GM12878 (cell line): ENCODE measurements around the gene KCNQ1.

ENCODE experiments used
- BHLHE40 ChIP-seq, 2 experiments: fragments of 450-650 bp in 1 of 2; IDR thresholded peaks; 2 replicates each; pipeline ENCODE4 v1.6.1; 2011 to 2017; ENCODE audit warnings: low read depth in 2 of 2, borderline replicate concordance in 1 of 2, improper control_type of control experiment in 1 of 2, low read length in 1 of 2, mild to moderate bottlenecking in 1 of 2
- CREB1 ChIP-seq: IDR thresholded peaks from 2 replicates; pipeline ENCODE4 v1.6.1; 2012; ENCODE audit warnings: low read depth, mild to moderate bottlenecking, inconsistent platforms
- POLR2A ChIP-seq: IDR thresholded peaks from 2 replicates; pipeline ENCODE4 v1.6.1; 2011; ENCODE audit warnings: low read depth, mild to moderate bottlenecking, low read length
- RAD21 ChIP-seq: IDR thresholded peaks from 2 replicates; pipeline ENCODE4 v1.6.1; 2011; ENCODE audit warnings: mild to moderate bottlenecking, low read depth, low read length, moderate library complexity; ENCODE audit not compliant: insufficient read depth
- SMAD1 ChIP-seq: fragments of 450-650 bp; IDR thresholded peaks from 2 replicates; pipeline ENCODE4 v1.6.1; 2018; ENCODE audit warnings: mild to moderate bottlenecking, low read depth; ENCODE audit not compliant: partially characterized antibody
- TCF12 ChIP-seq: IDR thresholded peaks from 2 replicates; pipeline ENCODE4 v1.6.1; 2011; ENCODE audit warnings: low read depth, mild to moderate bottlenecking, low read length

DNA sequence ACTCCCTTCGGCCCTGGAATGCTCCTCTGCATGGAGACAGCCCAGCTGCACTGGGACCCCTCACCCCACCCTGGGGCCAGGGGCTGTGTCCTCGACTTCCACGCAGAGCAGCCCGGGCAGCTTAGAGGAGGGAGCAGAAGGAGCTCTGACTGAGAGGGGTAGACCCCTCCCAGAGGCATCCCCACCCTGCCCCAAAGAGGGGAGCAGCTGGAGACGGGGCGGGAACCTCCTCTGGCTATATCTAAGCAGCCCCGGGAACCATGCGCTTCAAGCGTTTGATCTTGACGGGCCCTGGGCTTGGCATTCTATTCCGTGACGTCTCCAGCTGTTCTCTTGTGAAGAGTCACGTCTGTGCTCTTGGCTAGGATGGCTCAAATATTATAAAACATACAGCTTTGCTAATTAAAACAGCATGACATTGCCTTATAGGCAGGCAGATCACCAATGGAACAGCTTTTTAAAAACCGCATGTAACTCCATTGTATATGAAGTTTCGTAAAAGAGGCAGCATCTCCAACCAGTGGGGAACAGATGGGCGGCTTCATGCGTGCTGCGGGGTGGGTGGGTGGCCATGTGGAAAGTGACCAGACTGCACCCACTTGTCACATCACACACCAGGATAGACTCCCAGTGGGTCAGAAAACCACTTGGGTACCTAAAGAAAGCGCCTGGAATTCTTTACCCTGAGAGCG lies 7.7 kb downstream of the KCNQ1 start:
- no peak for TF ChIP-seq TCF12
- no peak for TF ChIP-seq RAD21
- TF ChIP-seq SMAD1, result no peak
- no peak for TF ChIP-seq POLR2A
- TF ChIP-seq CREB1, result no peak
- TF ChIP-seq BHLHE40 (IDR thresholded peaks at IDR 0.05; ENCODE audit: borderline replicate concordance in 1 of 2, low read depth in 2 of 2, low read length in 1 of 2), result no peak
